KOPT-K1 (cell line): ENCODE results near the gene DTNB.

Experiments
- H3K27ac ChIP-seq: fragments of 200-600 bp; sonication (generic); 2 replicates; pipeline ENCODE4 v1.5.1; 2016; ENCODE audit warnings: antibody characterized with exemption, mild to moderate bottlenecking, low read depth, low read length; ENCODE audit not compliant: poor library complexity, severe bottlenecking
- H3K36me3 ChIP-seq: fragments of 200-600 bp; sonication (generic); 2 replicates; pipeline ENCODE4 v1.5.1; 2017; ENCODE audit warnings: antibody characterized with exemption, mild to moderate bottlenecking, low read length, moderate library complexity; ENCODE audit not compliant: insufficient read depth
- H3K9me3 ChIP-seq: fragments of 200-600 bp; sonication (generic); 2 replicates; pipeline ENCODE4 v1.5.1; 2017; ENCODE audit warnings: antibody characterized with exemption, low read length, mild to moderate bottlenecking; ENCODE audit not compliant: insufficient read depth, poor library complexity, severe bottlenecking

Gene DTNB

GRCh38 chr2:25447018-25447417 is 226.4 kb downstream of the DTNB start:
- no peak overlapping the region for H3K27ac ChIP-seq
- no peaks in the 10 kb centered on the region; the same call in 1 of the 2 replicates for H3K36me3 ChIP-seq
- no peaks in the 10 kb centered on the region for H3K9me3 ChIP-seq

- Histone ChIP-seq H3K36me3 (no peaks in the 10 kb centered on the region; the same call in 1 of the 2 replicates), H3K9me3 (no peaks in the 10 kb centered on the region), H3K27ac (no peak overlapping the region)
Measured at GRCh38 chr2:25446122-25446521, 227.3 kb downstream of the DTNB start.

GRCh38 chr2:25445464-25445863 is 227.9 kb downstream of the DTNB start:
- H3K27ac ChIP-seq, result no peak overlapping the region
- no peaks in the 10 kb centered on the region; the same call in 1 of the 2 replicates for H3K36me3 ChIP-seq
- H3K9me3 ChIP-seq, result no peaks in the 10 kb centered on the region

GRCh38 chr2:25444608-25445270 is 228.6 kb downstream of the DTNB start:
- Histone ChIP-seq H3K9me3 (no peaks in the 10 kb centered on the region), H3K36me3 (no peaks in the 10 kb centered on the region; the same call in 1 of the 2 replicates), H3K27ac (no peak overlapping the region)

- Histone ChIP-seq H3K27ac (no peak overlapping the region), H3K36me3 (no peaks in the 10 kb centered on the region; the same call in 1 of the 2 replicates), H3K9me3 (no peaks in the 10 kb centered on the region)
Measured at GRCh38 chr2:25443766-25444165, 229.6 kb downstream of the DTNB start.

- H3K36me3 ChIP-seq, result no peaks in the 10 kb centered on the region
- no peaks in the 10 kb centered on the region for H3K9me3 ChIP-seq
- H3K27ac ChIP-seq, result no peak overlapping the region
Measured at GRCh38 chr2:25441353-25441752, 232.0 kb downstream of the DTNB start.

GRCh38 chr2:25438793-25439192 is 234.6 kb downstream of the DTNB start:
- H3K27ac ChIP-seq, result no peak overlapping the region
- no peaks in the 10 kb centered on the region for H3K36me3 ChIP-seq
- H3K9me3 ChIP-seq, result no peaks in the 10 kb centered on the region

- no peaks in the 10 kb centered on the region for H3K36me3 ChIP-seq
- H3K27ac ChIP-seq, result no peak overlapping the region
- no peaks in the 10 kb centered on the region for H3K9me3 ChIP-seq
Measured at GRCh38 chr2:25437881-25438662, 235.3 kb downstream of the DTNB start.

- no peaks in the 10 kb centered on the region for H3K36me3 ChIP-seq
- H3K9me3 ChIP-seq, result no peaks in the 10 kb centered on the region
- no peak overlapping the region for H3K27ac ChIP-seq
Measured at GRCh38 chr2:25435421-25435820, 238.0 kb downstream of the DTNB start.

- peak overlapping the region; percentile 37 for H3K27ac ChIP-seq
- no peaks in the 10 kb centered on the region for H3K36me3 ChIP-seq
- H3K9me3 ChIP-seq, result no peaks in the 10 kb centered on the region
Measured at GRCh38 chr2:25431604-25432003, 241.8 kb downstream of the DTNB start.

GRCh38 chr2:25430556-25430955 is 242.8 kb downstream of the DTNB start:
- no peak overlapping the region for H3K27ac ChIP-seq

GRCh38 chr2:25426326-25426725 is 247.1 kb downstream of the DTNB start:
- no peak overlapping the region for H3K27ac ChIP-seq
- H3K9me3 ChIP-seq, result no peaks in the 10 kb centered on the region
- no peaks in the 10 kb centered on the region for H3K36me3 ChIP-seq

More at GRCh38 chr2:25430556-25430955, 242.8 kb downstream of the DTNB start:
- H3K9me3 ChIP-seq, result no peaks in the 10 kb centered on the region
- H3K36me3 ChIP-seq, result no peaks in the 10 kb centered on the region

GRCh38 chr2:25424426-25425028 is 248.8 kb downstream of the DTNB start:
- Histone ChIP-seq H3K9me3 (no peaks in the 10 kb centered on the region), H3K36me3 (no peaks in the 10 kb centered on the region), H3K27ac (no peak overlapping the region)

- H3K9me3 ChIP-seq, result no peaks in the 10 kb centered on the region
- no peak overlapping the region for H3K27ac ChIP-seq
- no peaks in the 10 kb centered on the region for H3K36me3 ChIP-seq
Measured at GRCh38 chr2:25421820-25422411, 251.5 kb downstream of the DTNB start.

- H3K36me3 ChIP-seq, result no peaks in the 10 kb centered on the region
- H3K27ac ChIP-seq, result no peak overlapping the region
- no peaks in the 10 kb centered on the region for H3K9me3 ChIP-seq
Measured at GRCh38 chr2:25421289-25421688, 252.1 kb downstream of the DTNB start.
